Breast epithelium (tissue), 4 donors: ENCODE measurements around the gene AP2A1. TPM values are rescaled to one million over a fixed set of nuclear protein-coding genes. Genes with fewer than 3 reads are reported as not detected.

ENCODE experiments used
- DNase-seq, 2 donors: peaks; one replicate each; pipeline ENCODE4 v3.0.0-alpha.2; 2019; ENCODE audit warnings: low spot score in 2 of 2
- H3K27ac ChIP-seq, 2 donors: fragments of 200-600 bp; sonication (generic) in 1 of 2; one replicate each; pipeline ENCODE4 v1.5.1; 2016 to 2019; ENCODE audit warnings: mild to moderate bottlenecking in 1 of 2
- H3K27me3 ChIP-seq, 2 donors: fragments of 200-600 bp; sonication (generic) in 1 of 2; one replicate each; pipeline versions ENCODE4 v1.5.1 to v1.6.0; 2017 to 2019; ENCODE audit warnings: control low read depth in 1 of 2, mild to moderate bottlenecking in 1 of 2
- H3K36me3 ChIP-seq: fragments of 200-600 bp; one replicate; pipeline ENCODE4 v1.5.1; 2019
- H3K4me1 ChIP-seq, 2 donors: fragments of 200-600 bp; sonication (generic); one replicate each; pipeline ENCODE4 v1.5.1; 2016 to 2019; ENCODE audit warnings: control low read depth in 1 of 2
- H3K4me3 ChIP-seq, 3 donors: fragments of 200-600 bp; sonication (generic); 1 replicate in 2 of 3; 2 replicates in 1 of 3; pipeline ENCODE4 v1.5.1; 2016 to 2019; ENCODE audit warnings: mild to moderate bottlenecking in 3 of 3, moderate library complexity in 2 of 3
- H3K9me3 ChIP-seq, 2 donors: fragments of 200-600 bp; sonication (generic) in 1 of 2; one replicate each; pipeline ENCODE4 v1.5.1; 2016 to 2019; ENCODE audit warnings: control low read depth in 1 of 2
- POLR2A ChIP-seq: fragments of 450-650 bp; IDR thresholded peaks from one replicate; pipeline ENCODE4 v1.6.1; 2016; ENCODE audit warnings: antibody characterized with exemption, mild to moderate bottlenecking, moderate library complexity
- POLR2AphosphoS5 ChIP-seq, 3 donors: sonication (generic); formaldehyde crosslinking; IDR thresholded peaks; one replicate each; pipeline ENCODE4 v1.6.1; 2017; ENCODE audit warnings: antibody characterized with exemption in 3 of 3
- intact Hi-C: fragments of 100-400 bp; cut with DNase I; formaldehyde crosslinking; loops from one replicate; pipeline ENCODE4 v1.15.1; 2023; ENCODE audit warnings: low total_unique reads
- total RNA-seq, 3 donors: library from RNA; depleted of rRNA; stranded (reverse); fragments of >200 nt; gene quantifications; one replicate each; pipeline ENCODE4 v1.1.0, GENCODE V29; 2016
- TF ChIP-seq, protein P1 (sequence below), 3 donors: fragments of 450-650 bp; IDR thresholded peaks; one replicate each; pipeline ENCODE4 v1.5.1; 2016 to 2017; ENCODE audit warnings: antibody characterized with exemption in 3 of 3, mild to moderate bottlenecking in 3 of 3, moderate library complexity in 3 of 3

Gene AP2A1
- total RNA-seq, 3 donors from 2014 or later, result 42.1 to 71.0 (median 59.3) TPM

DNA sequence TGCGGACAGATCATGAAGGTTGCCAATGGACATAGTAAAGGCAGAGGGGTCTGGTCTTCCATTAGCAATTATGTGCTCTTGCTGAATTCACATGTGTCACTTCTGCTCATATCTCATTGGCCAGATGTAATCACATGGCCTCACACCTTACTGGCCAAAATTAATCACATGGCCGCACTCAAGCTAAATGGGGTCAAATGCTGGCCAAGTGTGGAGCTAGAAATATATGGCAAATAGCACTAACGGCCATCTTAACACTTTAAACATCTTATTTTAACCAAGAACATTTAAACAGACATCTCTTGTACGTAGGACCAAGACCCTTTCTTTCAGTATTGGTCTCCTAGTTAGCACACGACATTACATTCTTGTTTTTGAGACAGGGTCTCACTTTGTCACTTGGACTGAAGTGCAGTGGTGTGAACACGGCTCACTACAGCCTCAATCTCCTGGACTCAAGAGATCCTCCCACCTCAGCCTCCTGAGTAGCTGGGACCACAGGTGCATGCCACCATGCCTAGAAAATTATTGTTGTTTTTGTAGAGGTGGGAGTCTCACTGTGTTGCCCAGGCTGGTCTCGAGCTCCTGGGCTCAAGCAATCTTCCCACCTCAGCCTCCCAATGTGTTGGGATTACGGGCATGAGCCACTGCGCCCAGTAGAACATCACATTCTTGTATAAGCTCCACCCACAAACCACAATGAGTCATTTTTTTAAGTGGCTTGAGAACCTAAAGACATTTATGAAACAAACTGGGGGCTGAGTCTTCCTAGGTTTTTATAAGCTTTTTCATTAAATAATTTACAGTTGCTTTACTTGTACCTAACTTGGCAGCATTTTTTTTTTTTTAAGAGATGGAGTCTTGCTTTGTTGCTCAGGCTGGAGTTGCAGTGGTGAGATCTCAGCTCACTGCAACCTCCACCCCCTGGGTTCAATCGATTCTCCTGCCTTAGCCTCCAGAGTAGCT is 81.2 kb downstream of the AP2A1 start:
- H3K4me3 ChIP-seq, result no peak overlapping the region
- H3K9me3 ChIP-seq, result no peaks in the 10 kb centered on the region
- H3K27ac ChIP-seq, result no peak overlapping the region
- TF ChIP-seq POLR2A (no peak), POLR2AphosphoS5 (IDR thresholded peaks at IDR 0.05) (no peak)
- TF ChIP-seq, protein P1, sequence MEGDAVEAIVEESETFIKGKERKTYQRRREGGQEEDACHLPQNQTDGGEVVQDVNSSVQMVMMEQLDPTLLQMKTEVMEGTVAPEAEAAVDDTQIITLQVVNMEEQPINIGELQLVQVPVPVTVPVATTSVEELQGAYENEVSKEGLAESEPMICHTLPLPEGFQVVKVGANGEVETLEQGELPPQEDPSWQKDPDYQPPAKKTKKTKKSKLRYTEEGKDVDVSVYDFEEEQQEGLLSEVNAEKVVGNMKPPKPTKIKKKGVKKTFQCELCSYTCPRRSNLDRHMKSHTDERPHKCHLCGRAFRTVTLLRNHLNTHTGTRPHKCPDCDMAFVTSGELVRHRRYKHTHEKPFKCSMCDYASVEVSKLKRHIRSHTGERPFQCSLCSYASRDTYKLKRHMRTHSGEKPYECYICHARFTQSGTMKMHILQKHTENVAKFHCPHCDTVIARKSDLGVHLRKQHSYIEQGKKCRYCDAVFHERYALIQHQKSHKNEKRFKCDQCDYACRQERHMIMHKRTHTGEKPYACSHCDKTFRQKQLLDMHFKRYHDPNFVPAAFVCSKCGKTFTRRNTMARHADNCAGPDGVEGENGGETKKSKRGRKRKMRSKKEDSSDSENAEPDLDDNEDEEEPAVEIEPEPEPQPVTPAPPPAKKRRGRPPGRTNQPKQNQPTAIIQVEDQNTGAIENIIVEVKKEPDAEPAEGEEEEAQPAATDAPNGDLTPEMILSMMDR (IDR thresholded peaks at IDR 0.05), result no peak
- intact Hi-C loops, result no loop called here
- H3K36me3 ChIP-seq, result no peaks in the 10 kb centered on the region
- H3K27me3 ChIP-seq, result no peaks in the 10 kb centered on the region
- peaks cover 0 to 9% of the 10 kb centered on the region in 2 donors for H3K4me1 ChIP-seq
- DNase-seq, result no peak

DNA sequence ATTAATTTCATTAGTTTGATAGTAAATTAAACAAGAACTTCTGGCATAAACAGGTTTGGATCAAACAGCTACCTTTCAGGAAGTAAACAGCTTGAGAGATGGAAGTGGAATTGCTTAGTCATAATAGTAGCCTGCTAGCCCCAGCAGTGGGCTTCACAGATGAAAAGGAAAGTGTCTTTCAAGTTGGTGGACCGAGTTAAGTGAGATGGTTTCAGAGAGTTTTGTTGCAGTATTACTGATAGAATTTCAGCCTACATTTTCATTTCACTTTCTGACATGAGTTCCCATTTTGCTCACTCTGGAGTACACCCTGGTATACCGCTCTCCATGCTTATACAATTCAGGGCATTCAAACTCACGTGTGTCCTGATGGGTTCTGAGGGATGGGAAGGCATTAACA is 82.1 kb downstream of the AP2A1 start:
- Histone ChIP-seq H3K4me3 (no peak overlapping the region), H3K27me3 (no peaks in the 10 kb centered on the region), H3K36me3 (no peaks in the 10 kb centered on the region), H3K27ac (no peak overlapping the region), H3K4me1 (peaks cover 0 to 9% of the 10 kb centered on the region in 2 donors), H3K9me3 (no peaks in the 10 kb centered on the region)
- intact Hi-C loops, result no loop called here
- TF ChIP-seq, protein P1 (IDR thresholded peaks at IDR 0.05), result no peak
- no peak for TF ChIP-seq POLR2A
- TF ChIP-seq POLR2AphosphoS5 (IDR thresholded peaks at IDR 0.05), result no peak
- DNase-seq, result no peak

DNA sequence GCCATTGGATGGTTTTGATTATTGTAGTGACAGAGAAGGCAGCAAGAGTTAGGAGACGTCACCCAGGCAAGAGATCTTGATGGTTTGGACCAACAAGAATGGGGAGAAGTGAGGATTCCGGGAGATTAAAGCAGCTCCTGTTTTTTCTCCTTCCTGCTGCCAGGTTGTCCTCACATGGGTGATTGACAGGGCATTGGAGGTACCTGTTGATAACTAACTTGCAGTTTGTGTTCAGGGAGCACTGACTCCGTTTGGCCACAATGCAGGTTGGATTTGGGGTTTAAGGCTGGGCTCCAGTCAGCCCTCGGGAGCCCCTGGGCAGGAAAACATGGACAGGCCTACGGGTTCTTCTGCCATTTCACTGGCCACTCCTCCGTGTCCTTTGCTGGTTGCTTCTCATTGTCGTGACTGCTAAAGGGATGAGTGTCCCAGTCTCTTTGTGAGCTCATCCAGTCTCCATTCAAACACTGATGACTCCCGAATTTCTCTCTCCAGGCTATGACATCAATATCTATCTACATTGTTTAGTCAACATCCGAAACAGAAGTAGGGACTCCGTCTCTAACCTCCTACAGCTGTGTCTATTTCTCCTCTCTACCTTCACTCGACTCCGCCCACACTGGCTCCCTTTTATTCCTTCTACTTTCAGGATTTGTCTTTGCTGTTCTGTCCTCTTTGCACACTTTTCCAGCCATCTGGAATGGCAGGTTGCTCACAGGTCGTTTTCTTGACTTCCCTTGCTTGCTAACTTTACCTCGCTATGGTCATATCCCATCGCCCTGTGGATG is 82.8 kb downstream of the AP2A1 start:
- TF ChIP-seq POLR2A (no peak), POLR2AphosphoS5 (IDR thresholded peaks at IDR 0.05) (no peak)
- TF ChIP-seq, protein P1 (IDR thresholded peaks at IDR 0.05), result no peak
- H3K9me3 ChIP-seq, result no peaks in the 10 kb centered on the region
- H3K36me3 ChIP-seq, result no peaks in the 10 kb centered on the region
- no peaks in the 10 kb centered on the region for H3K27me3 ChIP-seq
- H3K27ac ChIP-seq, result peak overlapping the region; percentile 98 to 100
- no peak for DNase-seq
- H3K4me3 ChIP-seq, result peak overlapping the region; percentile 71 to 93 (median 83)
- intact Hi-C loops, result no loop called here
- H3K4me1 ChIP-seq, result peaks cover 0 to 9% of the 10 kb centered on the region in 2 donors

DNA sequence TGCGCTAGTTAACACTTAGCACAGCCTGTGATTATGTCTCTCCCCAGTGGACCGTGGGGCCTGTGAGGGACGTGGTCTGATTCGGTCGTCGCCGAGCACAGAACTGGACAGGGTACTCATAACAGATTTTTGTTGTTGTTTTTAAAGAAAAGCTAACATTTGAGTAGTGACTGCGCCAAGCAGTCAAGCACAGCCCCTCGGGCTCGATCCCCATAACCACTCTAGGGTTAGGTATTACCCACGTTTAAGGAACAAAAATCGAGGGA is 83.4 kb downstream of the AP2A1 start:
- intact Hi-C loops, result no loop called here
- Histone ChIP-seq H3K27me3 (no peaks in the 10 kb centered on the region), H3K27ac (peak overlapping the region; percentile 98 to 100), H3K9me3 (no peaks in the 10 kb centered on the region), H3K4me3 (peak overlapping the region; percentile 71 to 93 (median 83)), H3K36me3 (no peaks in the 10 kb centered on the region), H3K4me1 (peaks cover 0 to 9% of the 10 kb centered on the region in 2 donors)
- TF ChIP-seq POLR2A, result no peak
- TF ChIP-seq POLR2AphosphoS5 (IDR thresholded peaks at IDR 0.05), result no peak
- TF ChIP-seq, protein P1 (IDR thresholded peaks at IDR 0.05), result no peak
- no peak for DNase-seq
